GM21390 (cell line): ENCODE measurements around the gene MON2.
"Not testable (repeated sequence)": the region's sequence is repeated elsewhere in the genome, so short reads cannot be mapped to it uniquely, and the experiment has no call there.

ENCODE experiments used
- ATAC-seq: cut with Tn5 transposase; IDR thresholded peaks from one replicate; pipeline ENCODE4 v1.9.1; 2021; ENCODE audit not compliant: unreplicated experiment

The MON2 gene

DNA sequence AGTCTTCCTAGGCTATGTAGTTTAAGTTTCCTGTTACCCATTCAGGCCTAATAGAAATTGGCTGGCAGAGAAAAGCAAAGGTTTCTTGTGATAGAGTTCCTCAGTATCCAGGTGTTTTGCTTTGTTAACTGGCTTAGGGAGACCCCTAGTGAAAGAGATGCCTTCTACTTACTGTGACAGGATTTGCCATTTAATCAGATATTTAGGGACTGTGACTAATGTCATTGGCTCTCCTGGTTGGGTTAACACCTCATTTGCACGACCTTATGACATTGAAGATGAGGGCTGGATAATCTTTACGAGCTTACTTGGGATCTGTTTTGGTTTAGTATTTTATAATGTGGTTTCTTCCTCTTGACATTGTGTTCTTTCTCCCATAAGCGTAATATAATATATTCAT lies 5.8 kb downstream of the MON2 start:
- ATAC-seq, result no peak

- no peak for ATAC-seq
Measured at GRCh38 chr12:62481843-62482540, 15.4 kb downstream of the MON2 start.

- no peak for ATAC-seq
Measured at GRCh38 chr12:62482769-62483168, 16.1 kb downstream of the MON2 start.

DNA sequence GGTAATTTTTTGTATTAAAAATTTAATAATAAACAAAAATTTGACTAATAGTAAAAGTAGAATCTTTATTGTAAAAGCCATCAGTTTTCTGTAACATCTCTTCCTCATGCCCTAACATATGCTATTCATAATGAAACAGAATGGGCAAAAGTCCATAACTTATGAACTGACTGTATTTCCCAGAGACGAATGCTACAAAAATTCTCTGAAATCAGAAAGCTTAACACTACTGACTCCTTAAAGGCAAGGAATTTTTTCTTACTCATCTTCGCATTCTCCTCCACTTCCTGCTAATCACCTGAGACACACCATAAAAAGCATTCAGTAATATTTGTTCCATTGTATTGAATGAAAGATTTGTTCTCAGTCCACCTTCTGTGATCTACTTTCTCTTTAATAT lies 17.6 kb downstream of the MON2 start:
- ATAC-seq, result no peak

DNA sequence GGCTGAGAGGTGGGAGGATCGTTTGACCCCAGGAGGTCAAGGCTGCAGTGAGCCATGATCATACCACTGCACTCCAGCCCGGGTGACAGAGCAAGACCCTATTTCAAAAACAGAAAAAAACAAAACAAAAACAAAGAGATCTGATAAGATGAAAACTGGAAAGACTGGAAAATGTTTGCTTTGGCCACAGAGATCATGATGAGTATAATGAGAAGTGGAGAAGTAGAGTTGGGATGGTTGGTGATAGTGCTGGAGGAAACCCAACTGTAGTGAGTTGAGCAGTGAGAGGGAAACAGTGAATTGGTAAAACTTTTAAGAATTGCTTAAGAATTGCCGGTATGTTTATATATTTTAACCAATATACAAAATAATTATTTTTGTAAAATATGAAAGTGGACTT lies 39.2 kb downstream of the MON2 start:
- ATAC-seq, result no peak

DNA sequence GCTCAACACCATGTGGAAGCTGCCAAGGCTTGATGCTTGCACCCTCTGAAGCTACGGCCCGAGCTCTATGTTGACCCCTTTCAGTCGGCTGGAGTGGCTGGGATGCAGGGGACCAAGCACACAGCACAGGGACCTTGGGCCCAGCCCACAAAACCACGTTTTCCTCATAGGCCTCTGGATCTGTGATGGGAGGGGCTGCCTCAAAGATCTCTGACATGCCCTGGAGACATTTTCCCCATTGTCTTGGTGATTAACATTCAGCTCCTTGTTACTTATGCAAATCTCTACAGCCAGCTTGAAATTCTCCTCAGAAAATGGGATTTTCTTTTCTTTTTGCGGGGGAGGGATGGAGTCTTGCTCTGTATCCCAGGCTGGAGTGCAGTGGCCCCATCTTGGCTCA lies 46.3 kb downstream of the MON2 start:
- ATAC-seq, result no peak

DNA sequence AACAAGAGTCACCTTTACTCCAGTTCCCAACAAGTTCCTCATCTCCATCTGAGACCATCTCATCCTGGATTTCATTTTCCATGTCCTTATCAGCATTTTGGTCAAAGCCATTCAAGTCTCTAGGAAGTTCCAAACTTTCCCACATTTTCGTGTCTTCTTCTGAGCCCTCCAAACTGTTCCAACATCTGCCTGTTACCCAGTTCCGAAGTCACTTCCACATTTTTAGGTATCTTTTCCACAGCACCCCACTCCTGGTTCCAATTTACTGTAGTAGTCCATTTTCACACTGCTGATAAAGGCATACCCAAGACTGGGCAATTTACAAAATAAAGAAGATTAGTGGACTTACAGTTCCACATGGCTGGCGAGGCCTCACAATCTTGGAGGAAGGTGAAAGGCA lies 47.5 kb downstream of the MON2 start:
- ATAC-seq, result not testable (repeated sequence)

DNA sequence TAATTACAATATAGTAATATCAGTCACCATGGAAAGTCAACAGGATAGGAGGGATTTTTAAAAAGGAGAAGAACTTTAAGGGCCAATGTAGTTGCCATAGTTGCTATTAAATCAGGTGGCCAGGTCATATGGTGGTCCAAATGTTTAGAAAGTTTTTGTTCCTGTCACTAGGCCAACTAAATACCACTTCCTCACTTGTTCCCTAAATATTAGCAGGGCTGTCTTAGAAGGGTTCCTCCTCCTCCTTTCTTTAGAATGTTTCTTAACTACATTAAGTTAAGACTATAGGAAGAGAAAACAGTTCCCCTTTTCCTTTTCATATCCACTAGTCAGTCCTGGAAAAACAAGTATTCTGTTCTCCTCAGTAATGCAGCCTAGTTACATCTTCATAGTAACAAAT lies 50.3 kb downstream of the MON2 start:
- ATAC-seq, result no peak

- no peak for ATAC-seq
Measured at GRCh38 chr12:62517887-62518286, 51.3 kb downstream of the MON2 start.

- ATAC-seq, result no peak
Measured at GRCh38 chr12:62519043-62519442, 52.4 kb downstream of the MON2 start.

GRCh38 chr12:62520361-62520760 lies 53.7 kb downstream of the MON2 start:
- no peak for ATAC-seq

- ATAC-seq, result peak; percentile 49
Measured at GRCh38 chr12:62522984-62523383, 56.4 kb downstream of the MON2 start.

DNA sequence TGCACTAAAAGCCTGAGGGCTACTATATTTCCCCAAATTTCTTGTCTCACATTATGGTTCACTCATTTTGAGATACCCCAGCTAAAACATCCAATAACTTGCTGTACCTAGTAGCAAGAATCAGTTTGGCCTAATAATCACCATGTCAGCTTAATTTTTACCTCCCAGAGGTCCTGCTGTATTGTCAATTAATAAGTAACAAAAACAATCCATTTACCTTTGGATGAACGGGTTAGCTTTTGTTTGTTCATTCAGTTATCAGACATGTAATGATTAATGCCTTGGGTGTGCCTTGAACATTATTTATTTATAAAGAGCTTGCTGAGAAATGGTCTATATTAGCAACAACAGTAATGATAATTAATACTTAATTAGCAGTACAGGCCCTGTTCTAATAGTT lies 57.0 kb downstream of the MON2 start:
- no peak for ATAC-seq

- no peak for ATAC-seq
Measured at GRCh38 chr12:62525271-62525670, 58.6 kb downstream of the MON2 start.

DNA sequence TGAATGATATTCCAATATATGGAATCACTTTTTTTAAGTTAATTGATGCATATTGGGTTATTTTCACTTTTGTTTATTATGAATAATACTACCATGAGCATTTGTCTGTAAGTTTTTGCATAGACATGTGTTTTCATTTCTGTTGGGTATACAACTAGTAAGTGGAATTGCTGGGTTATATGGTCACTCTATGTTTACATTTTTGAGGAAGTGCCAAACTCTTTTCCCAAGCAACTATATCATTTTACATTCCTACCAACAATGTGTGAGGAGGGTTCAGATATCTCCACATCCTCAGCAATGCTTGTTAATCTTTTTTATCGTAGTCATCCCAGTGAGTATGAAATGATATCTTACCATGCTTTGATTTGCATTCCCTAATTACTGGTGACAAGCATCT lies 64.0 kb downstream of the MON2 start:
- ATAC-seq, result no peak

- ATAC-seq, result no peak
Measured at GRCh38 chr12:62532333-62532732, 65.7 kb downstream of the MON2 start.

GRCh38 chr12:62533087-62533754 lies 66.6 kb downstream of the MON2 start:
- ATAC-seq, result no peak

DNA sequence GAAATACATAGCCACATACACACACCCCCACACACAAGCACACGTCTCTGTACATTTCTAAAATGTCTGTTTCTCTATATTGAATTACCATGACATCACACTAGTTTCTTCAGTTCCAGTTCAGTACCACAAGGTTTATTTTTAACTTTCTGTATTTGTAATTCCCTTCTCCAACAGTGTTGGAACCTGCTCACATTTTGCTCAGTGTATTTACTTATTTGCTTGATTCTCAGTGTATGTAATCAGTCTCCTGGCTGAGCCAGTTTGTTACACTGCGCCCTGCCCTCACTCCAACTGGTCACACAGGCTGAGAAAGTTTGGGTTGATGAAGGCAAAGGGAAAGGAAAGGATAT lies 67.1 kb downstream of the MON2 start:
- no peak for ATAC-seq

GRCh38 chr12:62536546-62536945 lies 69.9 kb downstream of the MON2 start:
- ATAC-seq, result no peak

- no peak for ATAC-seq
Measured at GRCh38 chr12:62537551-62537950, 70.9 kb downstream of the MON2 start.

DNA sequence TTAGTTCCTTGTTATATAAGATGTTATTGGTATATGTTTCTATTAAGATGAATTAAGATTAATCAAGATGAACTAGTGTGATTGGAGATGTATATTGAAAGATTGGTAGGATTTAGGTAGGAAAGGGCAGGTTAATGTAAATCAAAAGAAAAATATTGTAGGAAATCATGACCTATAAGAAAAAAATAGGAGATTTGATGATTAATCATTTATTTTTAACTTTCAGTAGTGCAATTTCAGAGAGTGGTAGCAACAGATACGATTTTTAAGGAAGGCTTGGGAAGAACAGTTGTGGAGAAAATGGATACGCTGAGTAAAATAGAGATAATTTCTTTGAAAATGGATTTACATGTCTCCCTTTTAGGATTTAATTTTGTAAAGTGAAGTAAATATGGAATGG lies 73.7 kb downstream of the MON2 start:
- ATAC-seq, result no peak

DNA sequence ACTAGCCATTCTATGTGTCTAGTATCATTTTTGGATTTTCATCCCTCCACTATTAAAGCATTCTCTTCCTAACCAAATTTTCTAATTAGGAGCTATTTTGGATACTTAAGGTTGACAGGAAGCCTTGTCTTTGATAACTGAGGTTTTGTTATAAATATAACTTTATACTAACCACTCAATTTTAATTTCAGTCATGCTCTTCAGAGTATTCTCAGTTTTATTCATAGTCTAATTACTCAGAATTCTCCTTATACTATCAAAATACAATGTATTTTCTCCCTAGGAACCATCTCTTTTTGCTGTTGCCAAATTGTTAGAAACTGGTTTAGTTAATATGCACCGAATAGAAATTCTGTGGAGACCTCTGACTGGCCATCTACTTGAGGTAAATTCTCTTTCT lies 76.2 kb downstream of the MON2 start:
- no peak for ATAC-seq

DNA sequence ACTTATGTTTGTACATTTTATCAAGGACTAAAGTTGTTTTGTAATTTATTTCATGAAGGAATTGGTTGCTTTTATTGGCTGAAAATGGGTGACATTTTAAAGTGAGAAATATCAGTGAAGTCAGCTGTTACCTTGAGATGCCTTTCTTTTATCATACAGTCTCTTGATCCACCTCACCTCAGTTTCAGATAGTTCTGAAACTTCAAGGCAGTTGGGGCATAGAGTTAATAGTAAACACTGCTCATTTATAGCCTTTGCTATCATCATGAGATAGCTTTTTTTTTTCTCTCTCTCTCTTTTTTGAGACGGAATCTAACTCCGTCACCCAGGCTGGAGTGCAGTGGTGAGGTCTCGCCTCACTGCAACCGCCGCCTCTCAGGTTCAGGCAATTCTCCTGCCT lies 76.7 kb downstream of the MON2 start:
- no peak for ATAC-seq
